Neutrophil (primary cell): ENCODE measurements around the gene ABLIM1.

Experiments
- H3K27ac ChIP-seq: fragments of 200-600 bp; sonication (generic); 2 replicates; pipeline ENCODE4 v1.5.1; 2016; ENCODE audit warnings: mild to moderate bottlenecking, moderate library complexity
- H3K27me3 ChIP-seq: fragments of 200-600 bp; sonication (generic); 2 replicates; pipeline ENCODE4 v1.6.0; 2016; ENCODE audit warnings: mild to moderate bottlenecking
- H3K36me3 ChIP-seq: fragments of 200-600 bp; sonication (generic); 2 replicates; pipeline ENCODE4 v1.5.1; 2017
- H3K4me1 ChIP-seq, 2 experiments: fragments of 200-600 bp in 1 of 2; sonication (generic) in 1 of 2; 1 replicate in 1 of 2; 2 replicates in 1 of 2; pipeline versions ENCODE4 v1.5.1 to v1.6.1; 2013 to 2016; ENCODE audit warnings: low read depth in 1 of 2, low read length in 1 of 2, mild to moderate bottlenecking in 1 of 2, moderate library complexity in 1 of 2; ENCODE audit not compliant: control insufficient read depth in 1 of 2, insufficient read depth in 1 of 2
- H3K4me3 ChIP-seq, 2 experiments: fragments of 200-600 bp in 1 of 2; sonication (generic) in 1 of 2; 1 replicate in 1 of 2; 2 replicates in 1 of 2; pipeline ENCODE4 v1.5.1; 2013 to 2016; ENCODE audit warnings: low read depth in 1 of 2, low read length in 1 of 2, mild to moderate bottlenecking in 1 of 2, moderate library complexity in 1 of 2
- H3K9me3 ChIP-seq: fragments of 200-600 bp; sonication (generic); 2 replicates; pipeline ENCODE4 v1.5.1; 2016
- CTCF ChIP-seq: fragments of 200-600 bp; sonication (generic); IDR thresholded peaks from 2 replicates; pipeline ENCODE4 v1.5.1; 2016; ENCODE audit warnings: antibody characterized with exemption

Gene ABLIM1

GRCh38 chr10:114687459-114687858, 29.4 kb upstream of the ABLIM1 start:
- H3K4me1 ChIP-seq = peaks cover 0 to 6% of the 10 kb centered on the region in 2 experiments
- TF ChIP-seq CTCF = no peak

GRCh38 chr10:114686013-114686412, 27.9 kb upstream of the ABLIM1 start:
- Histone ChIP-seq H3K4me1 (no peaks in the 10 kb centered on the region), H3K4me3 (no peak overlapping the region), H3K27ac (no peak overlapping the region), H3K9me3 (no peaks in the 10 kb centered on the region), H3K27me3 (peaks cover 47% of the 10 kb centered on the region), H3K36me3 (no peaks in the 10 kb centered on the region)
- no peak for TF ChIP-seq CTCF

More at GRCh38 chr10:114687459-114687858, 29.4 kb upstream of the ABLIM1 start:
- no peaks in the 10 kb centered on the region for H3K36me3 ChIP-seq
- peaks cover 50% of the 10 kb centered on the region for H3K27me3 ChIP-seq
- H3K4me3 ChIP-seq = no peak overlapping the region
- H3K9me3 ChIP-seq = no peaks in the 10 kb centered on the region
- H3K27ac ChIP-seq = no peak overlapping the region

GRCh38 chr10:114685456-114685855, 27.4 kb upstream of the ABLIM1 start:
- H3K4me1 ChIP-seq = no peaks in the 10 kb centered on the region
- H3K27ac ChIP-seq = no peak overlapping the region
- no peaks in the 10 kb centered on the region for H3K9me3 ChIP-seq
- no peaks in the 10 kb centered on the region for H3K36me3 ChIP-seq
- H3K27me3 ChIP-seq = peaks cover 41% of the 10 kb centered on the region
- no peak overlapping the region for H3K4me3 ChIP-seq
- TF ChIP-seq CTCF = no peak

- TF ChIP-seq CTCF = no peak
- Histone ChIP-seq H3K9me3 (no peaks in the 10 kb centered on the region), H3K27ac (no peak overlapping the region), H3K4me3 (no peak overlapping the region), H3K36me3 (no peaks in the 10 kb centered on the region), H3K27me3 (peaks cover 38% of the 10 kb centered on the region), H3K4me1 (no peaks in the 10 kb centered on the region)
Observed at GRCh38 chr10:114684822-114685209, 26.7 kb upstream of the ABLIM1 start.

GRCh38 chr10:114684084-114684821, 26.2 kb upstream of the ABLIM1 start:
- Histone ChIP-seq H3K4me3 (no peak overlapping the region), H3K27me3 (peaks cover 38% of the 10 kb centered on the region), H3K4me1 (no peaks in the 10 kb centered on the region), H3K36me3 (no peaks in the 10 kb centered on the region), H3K9me3 (no peaks in the 10 kb centered on the region), H3K27ac (no peak overlapping the region)
- no peak for TF ChIP-seq CTCF
